Left lung (tissue), 10 donors: Measurements from ENCODE around the gene KPTN. TPM values are rescaled to one million over a fixed set of nuclear protein-coding genes. Genes with fewer than 3 reads are reported as not detected.

Experiments used
- ATAC-seq: fragments of 200-7000 bp; cut with Tn5 transposase; one replicate; pipeline ENCODE4 v1.9.1; 2020; ENCODE audit warnings: moderate library complexity
- DNase-seq, 4 donors: peaks; one replicate each; pipeline ENCODE4 v3.0.0-alpha.2; 2013 to 2020
- H3K27ac ChIP-seq, 2 donors: fragments of 200-600 bp; sonication (generic) in 1 of 2; one replicate each; pipeline versions ENCODE4 v1.5.0 to v1.8.0; 2020 to 2021
- H3K27me3 ChIP-seq, 2 donors: fragments of 200-600 bp; sonication (generic) in 1 of 2; one replicate each; pipeline versions ENCODE4 v1.5.0 to v1.8.0; 2020 to 2021
- H3K36me3 ChIP-seq, 2 donors: fragments of 200-600 bp; sonication (generic) in 1 of 2; one replicate each; pipeline versions ENCODE4 v1.5.0 to v1.8.0; 2020 to 2021
- H3K4me1 ChIP-seq, 2 donors: fragments of 200-600 bp; one replicate each; pipeline ENCODE4 v1.8.0; 2021
- H3K4me3 ChIP-seq, 2 donors: fragments of 200-600 bp; sonication (generic) in 1 of 2; one replicate each; pipeline versions ENCODE4 v1.5.0 to v1.8.0; 2020 to 2021; ENCODE audit warnings: mild to moderate bottlenecking in 1 of 2
- H3K9me3 ChIP-seq, 2 donors: fragments of 200-600 bp; sonication (generic) in 1 of 2; one replicate each; pipeline versions ENCODE4 v1.5.0 to v1.8.0; 2020 to 2021
- CTCF ChIP-seq, 2 donors: fragments of 200-600 bp; sonication (generic) in 1 of 2; IDR thresholded peaks; one replicate each; pipeline versions ENCODE4 v1.5.0 to v1.8.0; 2021; ENCODE audit warnings: antibody characterized with exemption in 2 of 2
- intact Hi-C, 2 donors: fragments of 100-400 bp; cut with DNase I; formaldehyde crosslinking; loops; one replicate each; pipeline versions ENCODE4 v1.11.2 to v1.14.2; 2022
- polyA plus RNA-seq, 6 donors: library from polyadenylated mRNA; unstranded; fragments of 120-200 nt; gene quantifications; one replicate each; pipeline ENCODE4 v1.2.1, GENCODE V29; 2013; ENCODE audit not compliant: insufficient read length in 6 of 6
- total RNA-seq, 2 donors: library from RNA; stranded (reverse); fragmentation: NEBNext Ultra II Directional; extraction: Animal tissue kit (Norgen Biotek cat#: 25700); gene quantifications; one replicate each; pipeline ENCODE4 v1.2.1, GENCODE V29; 2021
- donor health status: DM: no; HTN: yes; CAD: no.
- donor health status: DM: no; HTN: no; CAD: no.

KPTN gene
- total and polyA plus RNA-seq, 8 donors: 12.0 to 17.8 (median 14.2) TPM

- H3K4me1 ChIP-seq: peaks cover 32 to 76% of the 10 kb centered on the region in 2 donors
- H3K36me3 ChIP-seq: peaks cover 0 to 18% of the 10 kb centered on the region in 2 donors
- no peak for ATAC-seq
- H3K9me3 ChIP-seq: no peaks in the 10 kb centered on the region
- no peak overlapping the region for H3K4me3 ChIP-seq
- intact Hi-C loops: no loop called here
- DNase-seq: peak in 1 of 4 donors; percentile 42
- H3K27me3 ChIP-seq: no peaks in the 10 kb centered on the region
- TF ChIP-seq CTCF (IDR thresholded peaks at IDR 0.05): no peak
- H3K27ac ChIP-seq: no peak overlapping the region
These were observed 25.3 kb upstream of the KPTN start for GRCh38 chr19:47509170-47509847.

- ATAC-seq: no peak
- Histone ChIP-seq H3K36me3 (peaks cover 0 to 24% of the 10 kb centered on the region in 2 donors), H3K27me3 (no peaks in the 10 kb centered on the region), H3K4me3 (no peak overlapping the region), H3K27ac (no peak overlapping the region), H3K9me3 (no peaks in the 10 kb centered on the region), H3K4me1 (peaks cover 32 to 70% of the 10 kb centered on the region in 2 donors)
- intact Hi-C loops: no loop called here
- no peak for TF ChIP-seq CTCF (IDR thresholded peaks at IDR 0.05)
- peak in 1 of 4 donors; percentile 26 for DNase-seq
These were observed 24.7 kb upstream of the KPTN start for GRCh38 chr19:47508721-47509120.

DNA sequence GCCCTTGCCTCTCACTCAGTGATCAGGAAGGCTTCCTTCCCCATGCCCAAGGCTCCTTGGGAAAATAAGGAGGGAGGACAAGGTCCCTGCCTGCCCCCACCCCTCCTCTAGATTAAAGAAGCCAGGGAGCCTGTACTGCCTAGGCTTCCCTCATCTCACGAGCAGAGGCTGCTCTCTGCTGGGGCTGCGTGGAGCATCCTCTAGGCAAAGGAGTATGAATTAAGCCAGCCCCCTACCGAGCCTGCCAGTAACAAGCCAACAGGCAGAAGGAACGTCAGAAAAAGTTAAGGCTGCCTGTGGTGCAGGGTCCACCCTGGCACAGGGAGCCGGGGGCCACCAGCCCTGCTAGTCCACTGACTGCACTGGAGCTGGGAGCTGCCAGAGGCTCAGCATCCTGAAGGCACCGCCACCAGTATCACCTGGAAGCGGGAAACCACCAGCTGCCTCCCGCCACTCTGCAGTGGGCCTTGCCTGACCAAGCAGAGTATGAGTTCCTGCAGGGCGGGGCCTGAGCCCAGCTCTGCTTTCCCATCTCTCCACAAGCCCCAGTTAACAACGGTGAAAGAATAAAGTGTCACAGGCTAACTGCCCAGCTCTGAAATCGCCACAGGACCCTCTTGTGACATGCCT lies 24.0 kb upstream of the KPTN start:
- H3K36me3 ChIP-seq: peaks cover 0 to 31% of the 10 kb centered on the region in 2 donors
- intact Hi-C loops: no loop called here
- DNase-seq: peak in 1 of 4 donors; percentile 49
- TF ChIP-seq CTCF (IDR thresholded peaks at IDR 0.05): no peak
- ATAC-seq: no peak
- H3K4me3 ChIP-seq: no peak overlapping the region
- no peak overlapping the region for H3K27ac ChIP-seq
- H3K9me3 ChIP-seq: no peaks in the 10 kb centered on the region
- H3K27me3 ChIP-seq: no peaks in the 10 kb centered on the region
- peaks cover 26 to 63% of the 10 kb centered on the region in 2 donors for H3K4me1 ChIP-seq

- peaks cover 0 to 41% of the 10 kb centered on the region in 2 donors for H3K36me3 ChIP-seq
- ATAC-seq: no peak
- no peak for TF ChIP-seq CTCF (IDR thresholded peaks at IDR 0.05)
- no peak overlapping the region for H3K27ac ChIP-seq
- H3K9me3 ChIP-seq: no peaks in the 10 kb centered on the region
- H3K4me3 ChIP-seq: no peak overlapping the region
- intact Hi-C loops: no loop called here
- H3K27me3 ChIP-seq: no peaks in the 10 kb centered on the region
- H3K4me1 ChIP-seq: peaks cover 20 to 53% of the 10 kb centered on the region in 2 donors
- DNase-seq: peak in 1 of 4 donors; percentile 24
These were observed 23.0 kb upstream of the KPTN start for GRCh38 chr19:47507012-47507411.

DNA sequence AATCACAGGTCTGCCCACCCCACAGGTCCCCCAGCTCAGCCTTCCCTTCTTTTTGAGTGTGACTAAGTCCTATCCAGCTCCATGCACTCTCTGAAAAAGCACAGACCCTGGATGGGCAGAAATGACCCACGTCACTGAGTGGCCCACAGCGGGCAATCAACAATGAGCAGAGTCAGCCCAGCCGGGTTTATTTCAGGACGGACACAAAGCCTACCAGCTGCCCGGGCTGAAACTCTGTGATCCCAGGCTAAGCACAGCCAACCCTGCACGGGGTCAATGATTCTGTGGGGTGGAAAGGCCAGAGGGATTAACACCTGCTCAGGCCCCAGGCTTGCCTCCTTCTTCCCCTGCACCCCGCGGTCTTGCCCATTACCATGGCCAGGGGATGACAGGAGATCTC lies 22.4 kb upstream of the KPTN start:
- Histone ChIP-seq H3K27ac (no peak overlapping the region), H3K4me3 (no peak overlapping the region), H3K4me1 (peaks cover 15 to 47% of the 10 kb centered on the region in 2 donors), H3K36me3 (peaks cover 0 to 47% of the 10 kb centered on the region in 2 donors), H3K27me3 (no peaks in the 10 kb centered on the region), H3K9me3 (no peaks in the 10 kb centered on the region)
- peak in 1 of 4 donors; percentile 23 for DNase-seq
- no peak for TF ChIP-seq CTCF (IDR thresholded peaks at IDR 0.05)
- intact Hi-C loops: no loop called here
- ATAC-seq: no peak
